OCI-LY3 (cell line): ENCODE data around the gene AIFM1.

Experiments
- EZH2phosphoT487 ChIP-seq: fragments of 200-600 bp; shearing (Covaris generic); IDR thresholded peaks from 2 replicates; pipeline ENCODE4 v1.6.1; 2018; ENCODE audit warnings: antibody characterized with exemption, mixed run types, low read depth
- TF ChIP-seq, protein P1 (sequence below): fragments of 200-600, 300-600 bp; sonication (generic); IDR thresholded peaks from 2 replicates; pipeline ENCODE4 v1.5.1; 2014; ENCODE audit warnings: antibody characterized with exemption, low read length, low read depth

DNA sequence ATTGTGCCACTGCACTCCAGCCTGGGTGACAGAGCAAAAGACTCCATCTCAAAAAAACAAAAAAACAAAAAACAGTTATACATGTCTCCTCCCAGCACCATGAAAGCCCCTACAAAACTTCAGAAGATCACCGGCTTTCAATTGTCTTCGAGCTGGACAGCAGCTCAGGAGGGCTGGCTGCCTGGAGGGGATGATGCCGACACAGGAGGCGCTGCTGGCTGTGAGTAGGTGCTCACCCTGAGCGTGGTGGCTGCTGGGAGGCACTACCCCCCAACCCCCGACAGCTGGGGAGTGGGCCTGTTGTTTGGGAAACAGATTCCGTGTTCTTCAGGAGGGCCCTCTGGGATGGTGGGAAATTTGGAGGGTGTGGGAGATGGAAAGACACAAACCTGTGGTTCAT, 48.5 kb downstream of the AIFM1 start:
- TF ChIP-seq, protein P1, sequence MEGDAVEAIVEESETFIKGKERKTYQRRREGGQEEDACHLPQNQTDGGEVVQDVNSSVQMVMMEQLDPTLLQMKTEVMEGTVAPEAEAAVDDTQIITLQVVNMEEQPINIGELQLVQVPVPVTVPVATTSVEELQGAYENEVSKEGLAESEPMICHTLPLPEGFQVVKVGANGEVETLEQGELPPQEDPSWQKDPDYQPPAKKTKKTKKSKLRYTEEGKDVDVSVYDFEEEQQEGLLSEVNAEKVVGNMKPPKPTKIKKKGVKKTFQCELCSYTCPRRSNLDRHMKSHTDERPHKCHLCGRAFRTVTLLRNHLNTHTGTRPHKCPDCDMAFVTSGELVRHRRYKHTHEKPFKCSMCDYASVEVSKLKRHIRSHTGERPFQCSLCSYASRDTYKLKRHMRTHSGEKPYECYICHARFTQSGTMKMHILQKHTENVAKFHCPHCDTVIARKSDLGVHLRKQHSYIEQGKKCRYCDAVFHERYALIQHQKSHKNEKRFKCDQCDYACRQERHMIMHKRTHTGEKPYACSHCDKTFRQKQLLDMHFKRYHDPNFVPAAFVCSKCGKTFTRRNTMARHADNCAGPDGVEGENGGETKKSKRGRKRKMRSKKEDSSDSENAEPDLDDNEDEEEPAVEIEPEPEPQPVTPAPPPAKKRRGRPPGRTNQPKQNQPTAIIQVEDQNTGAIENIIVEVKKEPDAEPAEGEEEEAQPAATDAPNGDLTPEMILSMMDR: no peak
- no peak for TF ChIP-seq EZH2phosphoT487
